ENCODE data around the gene SLC22A2. TPM values are rescaled to one million over a fixed set of nuclear protein-coding genes. Genes with fewer than 3 reads are reported as not detected.

The SLC22A2 gene
- total RNA-seq, 3 donors from 2014 or later: not detected

DNA sequence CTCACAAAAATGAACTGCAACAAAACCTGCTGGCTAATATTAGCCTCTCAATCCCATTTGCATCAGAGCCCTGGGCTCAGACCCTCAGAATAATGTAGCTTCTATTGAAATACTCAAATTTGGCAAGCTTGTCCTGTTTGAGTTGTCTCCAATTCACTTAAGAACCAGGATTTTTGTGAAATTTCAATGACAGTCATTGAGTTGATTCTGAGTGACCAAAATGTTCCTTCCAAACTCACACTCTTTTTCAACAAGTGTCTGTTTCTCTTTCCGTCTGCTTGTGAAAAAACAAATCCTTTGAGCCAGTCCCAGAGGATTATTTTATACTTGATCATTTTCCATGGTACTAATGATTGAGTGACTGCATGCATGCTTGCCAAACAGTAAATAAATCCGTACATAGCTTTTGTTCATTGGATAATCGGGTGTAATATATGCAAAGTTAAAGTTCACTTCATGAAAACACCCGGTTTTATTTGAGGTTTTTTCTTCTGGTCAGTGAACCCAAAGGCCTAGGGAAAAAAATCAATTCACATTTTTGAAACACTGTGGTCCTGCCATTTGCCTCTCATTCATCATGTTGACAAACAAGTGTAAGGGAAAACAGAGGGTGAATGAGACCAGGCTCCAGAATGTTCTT lies 16.4 kb upstream of the SLC22A2 start:
- intact Hi-C loops (cut with DNase I; ENCODE audit: low total_unique reads): no loop called here
- DNase-seq (ENCODE audit: low spot score in 2 of 2): no peak
- no peak overlapping the region for H3K27ac ChIP-seq

DNA sequence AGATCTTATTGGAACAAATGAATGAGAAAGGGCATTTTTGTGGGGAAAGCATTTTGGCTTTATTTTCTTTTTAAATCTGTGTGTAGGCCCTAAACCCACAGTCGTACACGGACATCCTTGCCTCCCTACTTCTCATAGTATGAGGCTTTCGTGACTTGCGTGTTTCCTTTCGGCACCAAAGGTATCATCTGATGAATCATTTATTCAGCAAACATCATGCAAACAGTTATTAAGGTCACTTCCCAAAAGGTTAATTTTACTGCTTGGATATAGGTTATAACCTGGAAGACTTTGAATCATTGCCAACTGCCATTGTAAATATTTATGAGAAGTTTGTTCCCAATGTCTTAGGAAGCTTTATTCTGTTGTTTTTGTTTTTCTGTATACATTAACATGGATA lies 15.1 kb upstream of the SLC22A2 start:
- Histone ChIP-seq H3K4me1 (no peaks in the 10 kb centered on the region), H3K4me3 (no peak overlapping the region), H3K27me3 (no peaks in the 10 kb centered on the region), H3K9me3 (no peaks in the 10 kb centered on the region), H3K27ac (no peak overlapping the region), H3K36me3 (no peaks in the 10 kb centered on the region)
- TF ChIP-seq POLR2AphosphoS5 (IDR thresholded peaks at IDR 0.05) (no peak), POLR2A (IDR thresholded peaks at IDR 0.05) (no peak)
- TF ChIP-seq, protein P1, sequence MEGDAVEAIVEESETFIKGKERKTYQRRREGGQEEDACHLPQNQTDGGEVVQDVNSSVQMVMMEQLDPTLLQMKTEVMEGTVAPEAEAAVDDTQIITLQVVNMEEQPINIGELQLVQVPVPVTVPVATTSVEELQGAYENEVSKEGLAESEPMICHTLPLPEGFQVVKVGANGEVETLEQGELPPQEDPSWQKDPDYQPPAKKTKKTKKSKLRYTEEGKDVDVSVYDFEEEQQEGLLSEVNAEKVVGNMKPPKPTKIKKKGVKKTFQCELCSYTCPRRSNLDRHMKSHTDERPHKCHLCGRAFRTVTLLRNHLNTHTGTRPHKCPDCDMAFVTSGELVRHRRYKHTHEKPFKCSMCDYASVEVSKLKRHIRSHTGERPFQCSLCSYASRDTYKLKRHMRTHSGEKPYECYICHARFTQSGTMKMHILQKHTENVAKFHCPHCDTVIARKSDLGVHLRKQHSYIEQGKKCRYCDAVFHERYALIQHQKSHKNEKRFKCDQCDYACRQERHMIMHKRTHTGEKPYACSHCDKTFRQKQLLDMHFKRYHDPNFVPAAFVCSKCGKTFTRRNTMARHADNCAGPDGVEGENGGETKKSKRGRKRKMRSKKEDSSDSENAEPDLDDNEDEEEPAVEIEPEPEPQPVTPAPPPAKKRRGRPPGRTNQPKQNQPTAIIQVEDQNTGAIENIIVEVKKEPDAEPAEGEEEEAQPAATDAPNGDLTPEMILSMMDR (IDR thresholded peaks at IDR 0.05): no peak
- DNase-seq (ENCODE audit: low spot score in 2 of 2): no peak
- intact Hi-C loops (cut with DNase I; ENCODE audit: low total_unique reads): no loop called here

More for the DNA sequence above, 16.4 kb upstream of the SLC22A2 start:
- H3K4me1 ChIP-seq: no peaks in the 10 kb centered on the region
- no peaks in the 10 kb centered on the region for H3K36me3 ChIP-seq
- H3K4me3 ChIP-seq: no peak overlapping the region
- no peaks in the 10 kb centered on the region for H3K9me3 ChIP-seq
- no peaks in the 10 kb centered on the region for H3K27me3 ChIP-seq
- TF ChIP-seq, protein P1 (IDR thresholded peaks at IDR 0.05): no peak
- TF ChIP-seq POLR2AphosphoS5 (IDR thresholded peaks at IDR 0.05): no peak
- no peak for TF ChIP-seq POLR2A (IDR thresholded peaks at IDR 0.05)

DNA sequence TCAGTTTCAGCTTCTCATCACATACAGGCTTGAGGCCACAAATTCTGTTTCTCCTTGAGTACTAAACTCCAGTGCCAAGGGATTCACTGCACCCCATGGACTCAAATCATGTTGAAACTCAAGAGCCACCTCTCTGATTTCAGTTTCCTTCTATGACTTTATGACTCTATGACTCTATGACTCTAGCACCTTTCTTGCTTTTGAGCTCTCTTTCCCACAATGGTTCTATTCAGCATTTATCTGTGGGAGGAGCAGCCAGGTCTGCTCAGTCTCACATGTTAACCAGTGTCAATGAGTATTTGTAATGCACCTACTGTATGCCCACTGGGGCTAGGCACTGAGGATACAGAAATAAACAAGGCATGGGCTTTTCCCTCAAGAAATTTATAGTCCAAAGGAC lies 14.6 kb upstream of the SLC22A2 start:
- no peaks in the 10 kb centered on the region for H3K4me1 ChIP-seq
- no peak for DNase-seq (ENCODE audit: low spot score in 2 of 2)
- no peak overlapping the region for H3K27ac ChIP-seq
- no peaks in the 10 kb centered on the region for H3K27me3 ChIP-seq
- intact Hi-C loops (cut with DNase I; ENCODE audit: low total_unique reads): no loop called here
- no peaks in the 10 kb centered on the region for H3K9me3 ChIP-seq
- TF ChIP-seq, protein P1 (IDR thresholded peaks at IDR 0.05): no peak
- no peak for TF ChIP-seq POLR2A (IDR thresholded peaks at IDR 0.05)
- TF ChIP-seq POLR2AphosphoS5 (IDR thresholded peaks at IDR 0.05): no peak
- no peaks in the 10 kb centered on the region for H3K36me3 ChIP-seq
- H3K4me3 ChIP-seq: no peak overlapping the region

DNA sequence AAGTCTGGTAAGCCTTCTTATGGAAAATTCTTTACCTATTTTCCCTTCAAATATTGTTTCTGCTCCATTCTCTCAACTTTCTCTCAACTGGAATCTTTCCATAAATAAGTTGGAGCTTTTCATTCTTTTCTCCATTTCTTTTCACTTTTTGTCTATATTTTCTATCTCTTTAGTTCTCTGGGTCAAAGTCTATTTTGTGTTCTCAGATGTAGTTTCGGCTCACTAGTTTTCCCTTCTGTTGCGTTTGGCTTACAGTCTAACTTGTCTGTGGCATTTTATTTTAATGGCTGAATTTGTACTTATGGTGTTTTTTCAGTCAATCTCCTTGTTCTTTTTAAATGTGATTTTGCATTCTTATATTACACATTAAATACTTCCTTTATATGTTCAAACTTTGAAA lies 14.1 kb upstream of the SLC22A2 start:
- Histone ChIP-seq H3K4me1 (no peaks in the 10 kb centered on the region), H3K9me3 (no peaks in the 10 kb centered on the region), H3K36me3 (no peaks in the 10 kb centered on the region), H3K27me3 (no peaks in the 10 kb centered on the region), H3K27ac (no peak overlapping the region), H3K4me3 (no peak overlapping the region)
- no peak for DNase-seq (ENCODE audit: low spot score in 2 of 2)
- TF ChIP-seq POLR2A (IDR thresholded peaks at IDR 0.05) (no peak), POLR2AphosphoS5 (IDR thresholded peaks at IDR 0.05) (no peak)
- TF ChIP-seq, protein P1 (IDR thresholded peaks at IDR 0.05): no peak
- intact Hi-C loops (cut with DNase I; ENCODE audit: low total_unique reads): no loop called here

DNA sequence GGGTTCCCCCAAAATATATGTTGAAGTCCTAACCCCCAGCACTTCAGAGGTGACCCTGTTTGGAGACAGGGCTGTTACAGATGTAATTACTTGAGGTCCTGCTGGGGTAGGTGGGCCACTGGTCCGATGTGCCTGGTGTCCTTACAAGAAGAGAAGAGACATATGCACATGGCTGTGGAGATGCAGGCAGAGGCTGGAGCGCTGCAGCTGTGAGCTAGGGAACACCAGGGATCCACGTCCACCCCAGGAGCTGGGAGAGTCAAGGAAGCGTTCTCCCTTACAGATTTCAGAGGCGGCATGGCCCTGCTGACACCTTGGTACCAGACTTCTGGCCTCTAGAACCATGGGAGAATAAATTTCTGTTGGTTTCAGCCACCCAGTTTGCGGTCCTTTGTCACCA lies 11.7 kb upstream of the SLC22A2 start:
- H3K4me1 ChIP-seq: no peaks in the 10 kb centered on the region
- H3K27ac ChIP-seq: no peak overlapping the region
- H3K9me3 ChIP-seq: no peaks in the 10 kb centered on the region
- H3K36me3 ChIP-seq: no peaks in the 10 kb centered on the region
- no peak overlapping the region for H3K4me3 ChIP-seq
- H3K27me3 ChIP-seq: no peaks in the 10 kb centered on the region
- DNase-seq (ENCODE audit: low spot score in 2 of 2): no peak
- TF ChIP-seq, protein P1 (IDR thresholded peaks at IDR 0.05): no peak
- TF ChIP-seq POLR2AphosphoS5 (IDR thresholded peaks at IDR 0.05): no peak
- no peak for TF ChIP-seq POLR2A (IDR thresholded peaks at IDR 0.05)
- intact Hi-C loops (cut with DNase I; ENCODE audit: low total_unique reads): no loop called here
